ENCODE results near the gene SH3GL3.

Gene SH3GL3

DNA sequence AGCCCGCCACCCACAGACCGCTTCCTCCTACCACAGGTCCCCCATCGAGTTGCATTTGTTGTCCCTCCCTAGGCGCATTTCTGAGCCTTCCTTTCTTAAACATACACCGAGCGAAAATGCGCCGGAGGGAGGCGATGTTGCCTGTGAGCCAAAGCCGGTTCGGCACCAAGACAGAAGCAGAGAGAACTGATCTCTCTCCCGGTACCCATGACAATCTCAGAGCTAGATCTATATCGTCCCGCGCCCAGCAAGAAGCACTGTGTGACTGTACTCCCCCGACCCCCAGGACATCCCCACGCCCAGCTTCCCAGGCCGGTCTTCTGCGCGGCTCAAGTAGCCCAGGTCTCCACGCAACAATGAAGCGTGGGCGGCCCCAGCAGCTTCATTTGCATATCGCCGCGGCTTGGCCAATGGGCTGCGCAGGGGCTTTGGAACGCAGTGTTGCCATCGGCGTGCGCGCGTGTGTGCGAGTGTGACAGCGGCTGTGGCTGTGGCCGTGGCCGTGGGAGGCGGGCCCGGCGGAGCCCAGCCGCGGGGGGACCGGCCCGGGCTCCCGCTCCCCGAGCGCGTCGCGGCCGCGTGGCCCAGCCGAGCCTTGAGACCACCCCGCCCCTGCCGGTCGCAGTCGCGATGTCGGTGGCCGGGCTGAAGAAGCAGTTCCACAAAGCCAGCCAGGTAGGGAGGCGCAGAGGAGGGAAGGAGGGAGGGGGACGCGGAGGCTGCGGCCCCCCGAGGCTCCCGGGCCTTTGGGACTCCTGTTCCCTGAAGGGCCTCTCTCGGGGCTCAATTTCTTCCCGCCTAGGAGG, at the start of gene SH3GL3:
Gene SH3GL3 (plus strand): TSS at position 438 of the 806 bp plus-strand sequence. CDS start 193 bp downstream, at position 631.
- peak; percentile 42 for DNase-seq (ENCODE audit: low read depth)

GRCh38 chr15:83398626-83399025, 48.5 kb upstream of the SH3GL3 start:
- DNase-seq (ENCODE audit: low read depth), result peak; percentile 11

DNA sequence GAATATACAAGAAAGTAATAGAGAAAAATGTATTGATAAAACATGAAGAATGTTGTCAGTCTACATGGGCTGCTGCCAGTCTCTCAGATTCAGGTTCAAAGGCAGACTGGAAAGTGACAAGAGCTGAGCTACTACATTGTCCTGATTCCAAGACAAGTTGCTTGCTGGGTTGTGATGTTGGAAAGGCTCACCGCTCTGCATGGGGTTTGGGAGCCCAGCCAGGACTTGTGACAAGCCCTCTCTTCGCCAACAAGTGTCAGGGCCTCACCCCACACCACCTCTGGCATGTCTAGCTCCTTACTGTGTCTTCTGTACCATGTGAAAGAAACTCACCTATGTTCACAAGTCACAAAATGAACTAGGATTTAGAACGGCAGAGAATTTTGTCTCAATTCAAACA, 43.0 kb upstream of the SH3GL3 start:
- no peak for DNase-seq (ENCODE audit: low read depth)

GRCh38 chr15:83410532-83410931, 36.6 kb upstream of the SH3GL3 start:
- no peak for DNase-seq (ENCODE audit: low read depth)

DNA sequence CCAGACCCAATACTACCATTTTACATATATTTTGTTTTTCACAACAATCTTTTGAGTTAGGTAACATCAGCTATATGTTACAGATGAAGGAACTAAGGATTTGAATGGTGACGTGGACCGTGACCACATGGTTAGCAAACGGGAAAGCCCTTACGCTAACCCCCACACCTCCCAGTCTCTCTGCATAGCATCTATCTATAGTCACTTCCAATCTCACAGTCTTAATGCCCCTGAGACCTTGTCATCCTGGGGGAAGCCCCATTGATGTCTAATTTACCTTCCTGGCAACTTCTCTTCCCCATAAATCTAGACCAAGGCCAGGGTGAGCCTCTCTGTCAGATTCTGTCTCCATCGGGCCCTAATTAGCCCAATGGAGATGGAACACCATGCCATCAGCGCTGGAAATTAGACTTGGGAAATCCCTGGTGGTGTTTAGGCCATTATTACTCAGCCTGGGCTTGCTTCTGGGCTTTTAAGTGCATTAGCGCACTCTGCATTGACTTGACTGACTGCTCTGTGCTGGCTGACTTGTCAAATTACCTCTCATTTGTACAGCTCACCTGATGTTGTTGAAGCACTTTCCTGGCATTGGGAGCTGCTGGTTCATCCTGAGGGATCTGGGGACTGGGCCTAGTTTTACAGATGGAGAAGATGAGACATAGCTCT, 34.0 kb upstream of the SH3GL3 start:
- no peak for DNase-seq (ENCODE audit: low read depth)

- no peak for DNase-seq (ENCODE audit: low read depth)
These were observed 25.1 kb upstream of the SH3GL3 start for GRCh38 chr15:83422081-83422480.

DNA sequence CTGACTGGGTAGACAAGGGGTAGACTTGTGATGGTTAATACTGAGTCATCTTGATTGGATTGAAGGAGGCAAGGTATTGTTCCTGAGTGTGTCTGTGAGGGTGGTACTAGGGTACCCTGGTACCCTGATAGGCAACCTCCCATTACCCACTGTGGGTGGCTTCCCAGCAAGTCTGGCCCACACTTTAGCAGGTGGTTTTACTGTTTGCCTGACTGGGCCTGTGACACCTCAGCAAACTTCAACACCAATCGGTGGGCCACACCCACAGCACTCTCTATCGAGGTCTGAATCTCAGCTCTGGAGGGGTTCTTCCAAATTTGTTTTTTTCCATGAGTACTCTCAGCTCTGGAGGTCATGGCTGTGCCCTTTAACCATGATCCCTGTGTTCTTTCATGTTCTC, 24.6 kb upstream of the SH3GL3 start:
- DNase-seq (ENCODE audit: low read depth), result no peak

DNA sequence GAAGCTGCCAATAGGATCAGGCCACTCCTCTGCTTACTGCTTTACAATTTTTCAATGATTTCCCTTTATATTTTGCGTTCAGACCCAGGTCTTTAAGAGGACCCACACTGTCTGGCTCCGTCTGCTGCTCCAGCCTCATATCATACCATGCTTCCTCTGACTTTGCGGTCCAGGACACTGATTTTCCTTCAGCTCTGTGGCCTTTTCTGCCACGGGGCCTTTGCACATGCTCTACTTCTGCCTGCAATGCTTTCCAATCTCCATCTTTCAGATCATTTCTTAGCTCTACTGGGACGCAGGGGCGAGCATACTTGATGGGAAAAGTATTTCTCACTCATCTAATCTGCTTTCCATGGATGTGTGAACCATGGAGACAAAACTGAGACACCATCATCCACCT, 23.0 kb upstream of the SH3GL3 start:
- no peak for DNase-seq (ENCODE audit: low read depth)

DNA sequence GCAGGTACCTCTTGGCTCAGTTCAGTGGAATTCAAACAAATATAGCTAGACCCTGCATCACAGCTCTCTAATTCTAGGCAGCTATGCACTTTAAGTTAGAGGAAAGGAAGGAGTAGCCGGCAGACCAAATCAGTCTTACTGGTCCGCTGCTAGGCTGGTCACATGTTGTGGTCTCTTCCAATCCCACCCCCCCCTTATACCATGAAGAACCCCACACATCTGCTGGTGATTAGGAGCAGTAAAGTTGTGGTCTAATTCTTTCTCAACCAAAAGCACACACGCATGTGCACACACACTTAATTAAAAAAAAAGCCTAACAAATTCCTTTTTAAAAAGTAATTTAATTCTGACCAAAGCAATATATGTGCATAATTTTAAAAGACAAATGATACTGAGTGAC, 16.7 kb upstream of the SH3GL3 start:
- DNase-seq (ENCODE audit: low read depth), result no peak

DNA sequence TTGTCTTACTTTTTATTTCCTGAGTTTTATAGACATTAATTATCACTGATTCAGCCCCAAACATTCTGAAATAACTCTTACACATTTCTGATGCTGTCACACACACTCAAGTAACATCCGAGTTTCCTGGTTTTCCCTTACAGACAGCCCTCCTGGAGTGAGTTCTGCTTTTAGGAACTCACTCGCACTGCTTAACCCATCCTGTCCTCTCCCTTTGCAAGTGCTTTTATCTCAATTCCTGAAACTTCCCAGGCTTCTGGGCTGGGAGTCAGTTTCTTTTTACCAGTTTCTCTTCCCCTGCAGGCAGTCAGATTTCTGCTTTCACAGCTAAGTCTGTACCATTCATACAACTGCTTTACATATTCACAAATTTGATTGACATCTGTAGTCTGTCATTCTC, 15.6 kb upstream of the SH3GL3 start:
- DNase-seq (ENCODE audit: low read depth), result no peak

GRCh38 chr15:83435202-83435601, 11.9 kb upstream of the SH3GL3 start:
- no peak for DNase-seq (ENCODE audit: low read depth)

GRCh38 chr15:83435782-83436181, 11.4 kb upstream of the SH3GL3 start:
- DNase-seq (ENCODE audit: low read depth), result no peak

- DNase-seq (ENCODE audit: low read depth), result peak; percentile 38
These were observed 10.5 kb upstream of the SH3GL3 start for GRCh38 chr15:83436513-83437158.

DNA sequence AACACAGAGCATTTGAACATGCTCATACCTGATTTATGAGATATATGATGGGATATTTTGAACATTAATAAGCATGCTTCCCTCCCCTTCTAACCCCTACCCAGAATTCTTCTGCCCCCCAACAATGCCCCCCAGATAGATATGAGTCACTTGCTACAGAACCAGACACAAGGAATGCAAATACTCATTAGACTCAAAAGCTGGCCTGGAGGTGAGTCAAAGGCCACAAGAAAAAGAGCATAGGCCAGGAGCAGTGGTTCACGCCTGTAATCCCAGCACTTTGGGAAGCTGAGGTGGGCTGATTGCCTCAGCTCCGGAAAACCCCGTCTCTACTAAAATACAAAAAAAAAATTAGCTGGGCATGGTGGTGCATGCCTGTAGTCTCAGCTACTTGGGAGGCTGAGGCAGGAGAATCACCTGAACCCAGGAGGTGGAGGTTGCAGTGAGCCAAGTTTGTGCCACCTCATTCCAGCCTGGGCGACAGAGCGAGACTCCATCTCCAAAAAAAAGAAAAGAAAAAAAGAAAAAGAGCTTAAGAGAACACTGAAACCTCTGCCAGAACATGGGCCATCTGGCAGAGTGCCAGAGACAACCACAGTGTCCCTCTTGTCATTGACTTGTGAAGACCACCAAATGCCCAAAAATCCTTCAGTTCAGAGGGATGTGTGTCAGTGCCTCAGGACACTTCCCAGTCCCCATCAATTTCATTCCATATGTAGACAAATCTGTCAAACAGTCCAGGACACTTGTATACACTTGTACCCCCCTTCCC, 3.9 kb upstream of the SH3GL3 start:
- DNase-seq (ENCODE audit: low read depth), result no peak

DNA sequence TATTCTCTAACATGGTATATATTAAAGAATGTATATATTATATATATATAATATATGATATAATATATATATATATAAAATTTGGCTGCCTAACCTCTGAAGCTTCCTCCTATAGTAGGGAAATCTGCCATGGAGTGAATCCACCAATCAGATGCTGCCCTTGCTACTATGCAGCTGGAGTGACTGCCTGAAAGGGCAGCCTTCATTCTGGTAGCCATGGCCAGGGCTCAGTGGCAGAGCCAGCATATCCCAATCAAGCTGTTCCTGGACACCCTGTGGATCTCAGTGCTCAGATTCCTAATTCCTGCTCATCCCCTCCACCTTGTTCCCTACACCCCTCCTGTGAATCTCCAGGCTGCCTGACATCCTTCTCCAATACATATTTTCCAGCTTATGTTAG, 2.2 kb upstream of the SH3GL3 start:
- DNase-seq (ENCODE audit: low read depth), result no peak

GRCh38 chr15:83445643-83446042, 1.5 kb upstream of the SH3GL3 start:
- no peak for DNase-seq (ENCODE audit: low read depth)

DNA sequence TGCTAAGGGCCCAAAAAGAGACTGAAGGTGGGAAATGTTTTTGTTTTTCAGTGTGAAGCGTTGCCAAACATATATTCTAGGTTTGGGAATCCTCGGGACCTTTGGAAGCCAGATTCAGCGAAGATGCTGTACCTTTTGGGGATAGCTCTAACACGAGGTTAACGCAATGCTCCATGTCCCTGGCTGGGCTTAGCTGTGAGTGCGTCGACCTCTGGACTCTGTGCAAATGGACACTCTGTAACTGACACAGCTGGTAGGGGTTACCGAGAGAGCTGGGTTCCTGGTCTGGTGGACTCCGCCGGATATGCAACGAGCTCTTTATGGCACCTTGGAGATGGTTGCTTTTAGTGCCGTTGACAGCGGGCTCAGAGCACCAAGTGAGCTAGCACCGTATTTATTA, 724 bp upstream of the SH3GL3 start:
- DNase-seq (ENCODE audit: low read depth), result no peak

GRCh38 chr15:83449250-83449671, 2.1 kb downstream of the SH3GL3 start:
- DNase-seq (ENCODE audit: low read depth), result no peak

DNA sequence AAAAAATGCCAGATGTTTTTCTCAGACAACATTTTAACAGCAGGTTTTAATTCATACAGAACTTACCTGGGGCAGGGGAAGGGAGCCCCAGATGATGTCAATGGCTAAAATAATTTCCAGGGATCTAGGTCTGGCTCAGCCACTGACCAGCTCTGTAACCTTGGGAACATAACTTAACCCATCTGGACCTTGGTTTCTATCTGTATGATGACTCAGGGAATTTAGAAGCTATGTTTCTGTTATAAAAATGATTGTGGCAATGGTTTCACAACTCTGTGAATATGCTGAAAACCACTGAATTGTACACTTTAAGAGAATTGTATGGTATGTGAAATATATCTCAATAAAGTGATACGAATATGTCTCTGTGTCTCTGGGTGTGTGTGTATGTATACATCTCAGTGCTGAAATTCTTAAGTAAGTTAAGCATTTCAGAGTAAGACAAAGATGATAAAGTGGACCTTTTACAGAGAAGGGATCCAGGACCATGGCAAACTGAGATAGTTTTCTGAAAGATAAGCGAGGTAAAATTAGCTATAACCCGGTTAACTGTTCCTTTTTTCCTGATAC, 2.9 kb downstream of the SH3GL3 start:
- DNase-seq (ENCODE audit: low read depth), result peak; percentile 61

- no peak for DNase-seq (ENCODE audit: low read depth)
These were observed 10.0 kb downstream of the SH3GL3 start for GRCh38 chr15:83457149-83457548.

- no peak for DNase-seq (ENCODE audit: low read depth)
These were observed 11.2 kb downstream of the SH3GL3 start for GRCh38 chr15:83458381-83458780.

DNA sequence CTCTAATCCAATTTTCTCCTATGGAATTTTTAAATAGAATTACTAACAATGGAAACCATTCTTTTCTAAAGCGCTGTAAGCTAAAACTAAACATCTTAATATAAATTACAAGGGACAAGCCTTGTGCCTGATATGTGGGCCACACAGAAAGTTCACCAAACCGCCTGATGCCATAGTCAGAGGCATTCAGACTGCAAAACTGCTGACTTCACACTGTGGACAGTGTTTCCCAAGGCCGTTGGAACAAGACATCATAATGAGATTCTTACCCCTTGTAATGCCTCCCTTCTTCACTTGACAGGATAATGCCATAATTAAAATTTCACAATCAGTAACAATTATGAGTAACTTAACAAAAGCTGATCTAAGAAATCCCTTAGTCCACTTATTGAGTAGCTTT, 14.9 kb downstream of the SH3GL3 start:
- no peak for DNase-seq (ENCODE audit: low read depth)
